Skeletal muscle cell (primary cell): ENCODE measurements around the gene ERV3-1.
"Not testable (repeated sequence)": the region's sequence is repeated elsewhere in the genome, so short reads cannot be mapped to it uniquely, and the experiment has no call there.

ENCODE experiments used
- DNase-seq: peaks from one replicate; pipeline ENCODE4 v3.0.0-alpha.2; 2010; ENCODE audit warnings: low read depth
- H3K4me3 ChIP-seq: 2 replicates; pipeline ENCODE4 v1.5.1; 2011; ENCODE audit warnings: low read depth, mild to moderate bottlenecking, control low read depth, low read length, moderate library complexity

Gene ERV3-1

GRCh38 chr7:64947252-64948000, 59.1 kb downstream of the ERV3-1 start:
- peak overlapping the region; percentile 41 for H3K4me3 ChIP-seq
- no peak for DNase-seq

- no peak for DNase-seq
- no peak overlapping the region for H3K4me3 ChIP-seq
Measured at GRCh38 chr7:64946772-64947171, 59.7 kb downstream of the ERV3-1 start.

GRCh38 chr7:64945503-64946175, 60.8 kb downstream of the ERV3-1 start:
- no peak for DNase-seq
- H3K4me3 ChIP-seq: no peak overlapping the region

- not testable (repeated sequence) for DNase-seq, H3K4me3 ChIP-seq
Measured at GRCh38 chr7:64944667-64945502, 61.6 kb downstream of the ERV3-1 start.
